B cell (primary cell): ENCODE results near the gene RXYLT1.

Experiments
- EZH2 ChIP-seq: IDR thresholded peaks from 2 replicates; pipeline ENCODE4 v1.6.1; 2012; ENCODE audit warnings: borderline replicate concordance, low read depth, mild to moderate bottlenecking, moderate library complexity, low read length; ENCODE audit not compliant: insufficient read depth, poor library complexity, severe bottlenecking
- TF ChIP-seq, protein P1 (sequence below): fragments of 200-600 bp; IDR thresholded peaks from one replicate; pipeline ENCODE4 v1.8.0; 2022; ENCODE audit warnings: antibody characterized with exemption, mild to moderate bottlenecking

DNA sequence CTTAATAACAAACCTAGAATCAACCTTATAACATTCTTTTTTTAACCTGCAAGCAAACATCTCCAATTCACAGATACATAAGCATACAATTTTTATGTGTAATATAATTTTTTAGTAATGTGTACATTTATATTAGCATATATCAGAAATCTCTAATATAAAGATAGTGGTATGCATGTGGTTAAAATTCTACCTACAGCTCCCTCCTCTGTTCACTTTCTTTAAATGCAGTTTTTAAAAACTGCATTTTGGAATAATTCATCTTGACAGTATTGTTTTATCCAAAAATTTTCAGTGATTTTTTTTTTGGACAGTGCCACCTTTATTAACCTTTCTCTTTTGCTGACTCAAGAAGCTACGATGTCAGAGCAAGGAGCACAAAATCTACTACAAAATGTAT, 13.2 kb upstream of the RXYLT1 start:
- TF ChIP-seq, protein P1, sequence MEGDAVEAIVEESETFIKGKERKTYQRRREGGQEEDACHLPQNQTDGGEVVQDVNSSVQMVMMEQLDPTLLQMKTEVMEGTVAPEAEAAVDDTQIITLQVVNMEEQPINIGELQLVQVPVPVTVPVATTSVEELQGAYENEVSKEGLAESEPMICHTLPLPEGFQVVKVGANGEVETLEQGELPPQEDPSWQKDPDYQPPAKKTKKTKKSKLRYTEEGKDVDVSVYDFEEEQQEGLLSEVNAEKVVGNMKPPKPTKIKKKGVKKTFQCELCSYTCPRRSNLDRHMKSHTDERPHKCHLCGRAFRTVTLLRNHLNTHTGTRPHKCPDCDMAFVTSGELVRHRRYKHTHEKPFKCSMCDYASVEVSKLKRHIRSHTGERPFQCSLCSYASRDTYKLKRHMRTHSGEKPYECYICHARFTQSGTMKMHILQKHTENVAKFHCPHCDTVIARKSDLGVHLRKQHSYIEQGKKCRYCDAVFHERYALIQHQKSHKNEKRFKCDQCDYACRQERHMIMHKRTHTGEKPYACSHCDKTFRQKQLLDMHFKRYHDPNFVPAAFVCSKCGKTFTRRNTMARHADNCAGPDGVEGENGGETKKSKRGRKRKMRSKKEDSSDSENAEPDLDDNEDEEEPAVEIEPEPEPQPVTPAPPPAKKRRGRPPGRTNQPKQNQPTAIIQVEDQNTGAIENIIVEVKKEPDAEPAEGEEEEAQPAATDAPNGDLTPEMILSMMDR, result no peak
- no peak for TF ChIP-seq EZH2
